Endothelial cell of umbilical vein (primary cell): ENCODE measurements around the gene TBC1D16. TPM values are rescaled to one million over a fixed set of nuclear protein-coding genes. Genes with fewer than 3 reads are reported as not detected.

ENCODE experiments used
- BruUV-seq: library from RNA; stranded (reverse); fragments of 400-500 nt; replicated peaks from 2 replicates; lab custom pipeline; 2021; lab: Mats Ljungman, UMichigan
- CTCF ChIA-PET: fragments of 300-600, 350-600 bp; sonication (Branson Sonifier 250); formaldehyde crosslinking; loops from one replicate; lab custom pipeline; 2021; ENCODE audit warnings: antibody characterized with exemption, inconsistent platforms; lab: Charles Lee
- POLR2A ChIA-PET: fragments of 300-600, 350-600 bp; sonication (Branson Sonifier 250); formaldehyde crosslinking; loops from one replicate; lab custom pipeline; 2021; ENCODE audit warnings: antibody characterized with exemption, inconsistent platforms; lab: Charles Lee
- DNase-seq: peaks from one replicate; pipeline ENCODE4 v3.0.0-alpha.2; 2011; ENCODE audit warnings: low read depth, low spot score
- FAIRE-seq: peaks from 2 replicates; lab custom pipeline; 2011; peaks lifted over from hg19 to GRCh38; lab: Jason Lieb, UNC
- H2AFZ ChIP-seq: 2 replicates; pipeline ENCODE4 v1.6.0; 2012; ENCODE audit warnings: low read depth, low read length, control low read depth, inconsistent platforms
- H3K27ac ChIP-seq: 2 replicates; pipeline ENCODE4 v1.5.1; 2011; ENCODE audit warnings: low read depth, mild to moderate bottlenecking, control low read depth, low read length, moderate library complexity; ENCODE audit not compliant: insufficient read depth
- H3K27me3 ChIP-seq, 2 experiments: 2 replicates each; pipeline versions ENCODE4 v1.6.0 to v1.6.1; 2011; ENCODE audit warnings: low read length in 2 of 2, mixed read lengths in 1 of 2; ENCODE audit not compliant: control insufficient read depth in 2 of 2, insufficient read depth in 2 of 2
- H3K36me3 ChIP-seq, 2 experiments: 2 replicates in 1 of 2; 3 replicates in 1 of 2; pipeline ENCODE4 v1.5.1; 2011; ENCODE audit warnings: low read length in 2 of 2, mild to moderate bottlenecking in 1 of 2, moderate library complexity in 1 of 2; ENCODE audit not compliant: control insufficient read depth in 2 of 2, insufficient read depth in 2 of 2; ENCODE audit errors: extremely low read depth in 1 of 2
- H3K4me1 ChIP-seq: 3 replicates; pipeline ENCODE4 v1.5.1; 2011; ENCODE audit warnings: mild to moderate bottlenecking, low read length; ENCODE audit not compliant: control insufficient read depth, insufficient read depth; ENCODE audit errors: extremely low read depth
- H3K4me2 ChIP-seq: 2 replicates; pipeline ENCODE4 v1.6.1; 2011; ENCODE audit warnings: low read length, control low read depth, mixed read lengths; ENCODE audit not compliant: insufficient read depth
- H3K4me3 ChIP-seq, 3 experiments: fragments of 200-600 bp in 1 of 3; sonication (generic), shearing (Covaris generic) in 1 of 3; replicated peaks in 1 of 3; 2 replicates each; pipeline ENCODE4 v1.5.1; 2011 to 2016; ENCODE audit warnings: control low read depth in 3 of 3, low read length in 3 of 3, mild to moderate bottlenecking in 2 of 3, inconsistent platforms in 1 of 3, low read depth in 1 of 3, moderate library complexity in 1 of 3; ENCODE audit not compliant: insufficient read depth in 1 of 3
- H3K79me2 ChIP-seq: 2 replicates; pipeline ENCODE4 v1.6.0; 2012; ENCODE audit warnings: low read length, inconsistent platforms; ENCODE audit not compliant: control insufficient read depth, insufficient read depth
- H3K9ac ChIP-seq: replicated peaks from 2 replicates; pipeline ENCODE3; 2011; ENCODE audit warnings: low read length, control low read depth; ENCODE audit not compliant: insufficient read depth; ENCODE audit errors: extremely low read depth
- H3K9me1 ChIP-seq: replicated peaks from 3 replicates; pipeline ENCODE4 v1.6.0; 2011; ENCODE audit warnings: mild to moderate bottlenecking, low read length; ENCODE audit not compliant: control insufficient read depth, insufficient read depth; ENCODE audit errors: extremely low read depth
- H3K9me3 ChIP-seq: replicated peaks from 2 replicates; pipeline ENCODE4 v1.5.1; 2012; ENCODE audit warnings: low read length, inconsistent platforms; ENCODE audit not compliant: control insufficient read depth, insufficient read depth
- H4K20me1 ChIP-seq: replicated peaks from 2 replicates; pipeline ENCODE3; 2011; ENCODE audit warnings: mild to moderate bottlenecking, low read length; ENCODE audit not compliant: control insufficient read depth, insufficient read depth; ENCODE audit errors: extremely low read depth
- EZH2 ChIP-seq: IDR thresholded peaks from 2 replicates; pipeline ENCODE4 v1.6.1; 2012; ENCODE audit warnings: borderline replicate concordance, low read depth, mild to moderate bottlenecking, moderate library complexity, low read length, inconsistent platforms; ENCODE audit not compliant: severe bottlenecking
- FOS ChIP-seq: IDR thresholded peaks from 2 replicates; pipeline ENCODE4 v1.6.1; 2011; ENCODE audit warnings: mild to moderate bottlenecking, low read length, moderate library complexity, borderline replicate concordance; ENCODE audit not compliant: insufficient read depth
- GATA2 ChIP-seq: IDR thresholded peaks from 2 replicates; pipeline ENCODE4 v1.7.0; 2011; ENCODE audit warnings: low read depth, mild to moderate bottlenecking, moderate library complexity, mixed read lengths, low read length; ENCODE audit not compliant: insufficient read length, insufficient read depth
- JUN ChIP-seq: IDR thresholded peaks from 2 replicates; pipeline ENCODE4 v1.6.1; 2011; ENCODE audit warnings: borderline replicate concordance, low read depth; ENCODE audit not compliant: insufficient read length, insufficient read depth
- MYC ChIP-seq: IDR thresholded peaks from one replicate; pipeline ENCODE4 v1.6.1; 2011; ENCODE audit warnings: mild to moderate bottlenecking, low read depth, low read length
- POLR2A ChIP-seq: IDR thresholded peaks from 2 replicates; pipeline ENCODE4 v1.6.1; 2012; ENCODE audit warnings: low read depth, mild to moderate bottlenecking, control low read depth, low read length
- POLR2AphosphoS5 ChIP-seq: IDR thresholded peaks from 2 replicates; pipeline ENCODE4 v1.6.1; 2012; ENCODE audit warnings: low read depth, mild to moderate bottlenecking, control low read depth, low read length, moderate library complexity; ENCODE audit not compliant: insufficient read depth
- dilution Hi-C: fragments of 300-500 bp; cut with MboI; formaldehyde crosslinking; loops from one replicate; pipeline ENCODE4 v1.15.0; 2019; ENCODE audit warnings: low sequenced_read_pairs; ENCODE audit not compliant: extremely low pct_ligation_motif_present
- intact Hi-C: fragments of 100-400 bp; cut with micrococcal nuclease; formaldehyde crosslinking; loops from one replicate; pipeline ENCODE4 v1.10.0; 2022
- polyA plus RNA-seq, 4 experiments: library from polyadenylated mRNA; depleted of rRNA in 3 of 4; stranded (reverse) in 3 of 4; unstranded in 1 of 4; fragments of >200 nt; gene quantifications; 2 replicates each; pipeline versions ENCODE4 v1.2.1 to v1.2.3, GENCODE V29; 2011 to 2012; ENCODE audit warnings: missing spikeins in 1 of 4
- total RNA-seq: library from RNA; stranded (reverse); gene quantifications from 2 replicates; pipeline ENCODE4 v1.2.3, GENCODE V29; 2021
- TF ChIP-seq, protein P1 (sequence below): IDR thresholded peaks from 2 replicates; pipeline ENCODE4 v1.6.1; 2011; ENCODE audit not compliant: insufficient read depth, insufficient read length
- TF ChIP-seq, protein P2 (sequence below), 2 donors: IDR thresholded peaks; 1 replicate in 1 of 2; 2 replicates in 1 of 2; pipeline ENCODE4 v1.5.1; 2011; ENCODE audit warnings: low read length in 2 of 2, mild to moderate bottlenecking in 2 of 2, moderate library complexity in 2 of 2, control low read depth in 1 of 2, inconsistent platforms in 1 of 2, low read depth in 1 of 2; ENCODE audit not compliant: insufficient read depth in 1 of 2; ENCODE audit errors: extremely low read depth in 1 of 2

TBC1D16 gene
- total and polyA plus RNA-seq, 2 donors (not counting 3 experiments of a cell fraction or from before 2014, with no cell fraction given) = 12.9 to 48.6 TPM

GRCh38 chr17:79981661-79982101 is 54.0 kb downstream of the TBC1D16 start:
- no peak for TF ChIP-seq EZH2
- TF ChIP-seq, protein P1, sequence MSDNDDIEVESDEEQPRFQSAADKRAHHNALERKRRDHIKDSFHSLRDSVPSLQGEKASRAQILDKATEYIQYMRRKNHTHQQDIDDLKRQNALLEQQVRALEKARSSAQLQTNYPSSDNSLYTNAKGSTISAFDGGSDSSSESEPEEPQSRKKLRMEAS = no peak
- no peak for TF ChIP-seq POLR2AphosphoS5
- TF ChIP-seq GATA2 = no peak
- TF ChIP-seq MYC = no peak
- TF ChIP-seq POLR2A = no peak
- TF ChIP-seq FOS = no peak
- TF ChIP-seq, protein P2, sequence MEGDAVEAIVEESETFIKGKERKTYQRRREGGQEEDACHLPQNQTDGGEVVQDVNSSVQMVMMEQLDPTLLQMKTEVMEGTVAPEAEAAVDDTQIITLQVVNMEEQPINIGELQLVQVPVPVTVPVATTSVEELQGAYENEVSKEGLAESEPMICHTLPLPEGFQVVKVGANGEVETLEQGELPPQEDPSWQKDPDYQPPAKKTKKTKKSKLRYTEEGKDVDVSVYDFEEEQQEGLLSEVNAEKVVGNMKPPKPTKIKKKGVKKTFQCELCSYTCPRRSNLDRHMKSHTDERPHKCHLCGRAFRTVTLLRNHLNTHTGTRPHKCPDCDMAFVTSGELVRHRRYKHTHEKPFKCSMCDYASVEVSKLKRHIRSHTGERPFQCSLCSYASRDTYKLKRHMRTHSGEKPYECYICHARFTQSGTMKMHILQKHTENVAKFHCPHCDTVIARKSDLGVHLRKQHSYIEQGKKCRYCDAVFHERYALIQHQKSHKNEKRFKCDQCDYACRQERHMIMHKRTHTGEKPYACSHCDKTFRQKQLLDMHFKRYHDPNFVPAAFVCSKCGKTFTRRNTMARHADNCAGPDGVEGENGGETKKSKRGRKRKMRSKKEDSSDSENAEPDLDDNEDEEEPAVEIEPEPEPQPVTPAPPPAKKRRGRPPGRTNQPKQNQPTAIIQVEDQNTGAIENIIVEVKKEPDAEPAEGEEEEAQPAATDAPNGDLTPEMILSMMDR (IDR thresholded peaks at IDR 0.05; ENCODE audit: extremely low read depth in 1 of 2, insufficient read depth in 1 of 2, low read depth in 1 of 2, low read length in 2 of 2) = no peak
- TF ChIP-seq JUN = no peak
- FAIRE-seq (no peak), DNase-seq (no peak)
- CTCF ChIA-PET = interaction anchor here (1.5 kb wide), 1 partner anchor 147 kb away, joined by 3 read pairs; no protein-coding TSS in a partner anchor
- Histone ChIP-seq H3K4me3 (no peak overlapping the region), H3K9me3 (no peaks in the 10 kb centered on the region), H3K4me2 (no peak overlapping the region), H3K4me1 (peaks cover 4% of the 10 kb centered on the region), H3K27ac (no peak overlapping the region), H3K9ac (no peak overlapping the region), H4K20me1 (no peaks in the 10 kb centered on the region), H3K9me1 (no peaks in the 10 kb centered on the region), H2AFZ (no peak overlapping the region), H3K27me3 (no peaks in the 10 kb centered on the region), H3K79me2 (no peaks in the 10 kb centered on the region), H3K36me3 (peaks cover 0 to 4% of the 10 kb centered on the region in 2 experiments)
- intact Hi-C loops (no loop called here), dilution Hi-C loops (no loop called here)
- POLR2A ChIA-PET = no interaction called here
- no TSS peak for BruUV-seq
